A549 (cell line): ENCODE measurements around the gene CAV1.

Source experiments
- CBX2 ChIP-seq: fragments of 200-600 bp; sonication (generic); IDR thresholded peaks from 2 replicates; pipeline ENCODE4 v1.6.1; 2016; ENCODE audit warnings: low read depth, mild to moderate bottlenecking, borderline replicate concordance
- CHD2 ChIP-seq: fragments of 150-350 bp; IDR thresholded peaks from 2 replicates; pipeline ENCODE4 v1.6.1; 2014; ENCODE audit warnings: low read length; ENCODE audit not compliant: partially characterized antibody
- EP300 ChIP-seq, 2 experiments: fragments of >200 bp; sonication (Bioruptor Twin); formaldehyde crosslinking; IDR thresholded peaks; 2 replicates in 1 of 2; 3 replicates in 1 of 2; pipeline ENCODE4 v1.6.1; 2016 to 2017
- ESRRA ChIP-seq: fragments of 150-350 bp; IDR thresholded peaks from 2 replicates; pipeline ENCODE4 v1.6.1; 2014; ENCODE audit warnings: mild to moderate bottlenecking, low read length, borderline replicate concordance
- FOSL2 ChIP-seq, 2 experiments: fragments of 450-650 bp in 1 of 2; fragments of >200 bp in 1 of 2; sonication (Bioruptor Twin) in 1 of 2; formaldehyde crosslinking; IDR thresholded peaks; 2 replicates each; pipeline versions ENCODE4 v1.5.0 to v1.6.1; 2016 to 2020; ENCODE audit warnings: mild to moderate bottlenecking in 1 of 2, moderate library complexity in 1 of 2
- JUN ChIP-seq, 2 experiments: fragments of >200 bp; sonication (Bioruptor Twin); formaldehyde crosslinking; IDR thresholded peaks; 2 replicates in 1 of 2; 3 replicates in 1 of 2; pipeline ENCODE4 v1.6.1; 2016 to 2017
- MAFK ChIP-seq: fragments of 450-650 bp; IDR thresholded peaks from 2 replicates; pipeline ENCODE4 v1.6.1; 2014; ENCODE audit not compliant: partially characterized antibody
- POLR2A ChIP-seq: IDR thresholded peaks from 2 replicates; pipeline ENCODE4 v1.6.1; 2012; ENCODE audit warnings: mild to moderate bottlenecking, low read length
- RAD21 ChIP-seq, 2 experiments: fragments of >200 bp in 1 of 2; sonication (Bioruptor Twin) in 1 of 2; formaldehyde crosslinking in 1 of 2; IDR thresholded peaks in 1 of 2; conservative IDR thresholded peaks in 1 of 2; 2 replicates in 1 of 2; 3 replicates in 1 of 2; pipeline ENCODE4 v1.6.1; 2012 to 2018; ENCODE audit warnings: inconsistent platforms in 1 of 2
- TF ChIP-seq, protein P1 (sequence below): fragments of >200 bp; sonication (Bioruptor Twin); formaldehyde crosslinking; IDR thresholded peaks from 3 replicates; pipeline ENCODE4 v1.5.1; 2016
- TF ChIP-seq, protein P2 (sequence below): fragments of 250-450 bp; sonication (Bioruptor Pico); IDR thresholded peaks from 2 replicates; pipeline ENCODE4 v1.5.0; 2021; ENCODE audit warnings: mild to moderate bottlenecking, moderate library complexity, borderline replicate concordance

DNA sequence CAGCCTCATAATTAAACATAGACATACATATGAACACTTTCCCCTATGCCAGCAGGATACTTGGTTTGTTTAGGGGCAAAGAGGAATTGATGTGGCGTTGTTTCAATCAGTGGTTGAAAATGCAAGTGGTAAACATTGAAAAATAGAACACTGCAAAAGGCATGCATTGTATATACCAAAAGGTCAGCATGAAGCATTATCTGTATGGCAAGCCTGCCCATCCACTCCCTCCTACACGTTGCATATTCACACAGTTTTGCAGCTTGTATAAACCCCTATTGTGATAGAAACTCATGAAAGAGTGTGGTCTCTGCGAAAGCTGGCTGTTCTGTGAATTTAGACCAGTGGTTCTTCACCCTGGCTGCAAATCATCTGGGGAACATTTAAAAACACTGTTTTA is 17.1 kb downstream of the CAV1 start:
- TF ChIP-seq, protein P1, sequence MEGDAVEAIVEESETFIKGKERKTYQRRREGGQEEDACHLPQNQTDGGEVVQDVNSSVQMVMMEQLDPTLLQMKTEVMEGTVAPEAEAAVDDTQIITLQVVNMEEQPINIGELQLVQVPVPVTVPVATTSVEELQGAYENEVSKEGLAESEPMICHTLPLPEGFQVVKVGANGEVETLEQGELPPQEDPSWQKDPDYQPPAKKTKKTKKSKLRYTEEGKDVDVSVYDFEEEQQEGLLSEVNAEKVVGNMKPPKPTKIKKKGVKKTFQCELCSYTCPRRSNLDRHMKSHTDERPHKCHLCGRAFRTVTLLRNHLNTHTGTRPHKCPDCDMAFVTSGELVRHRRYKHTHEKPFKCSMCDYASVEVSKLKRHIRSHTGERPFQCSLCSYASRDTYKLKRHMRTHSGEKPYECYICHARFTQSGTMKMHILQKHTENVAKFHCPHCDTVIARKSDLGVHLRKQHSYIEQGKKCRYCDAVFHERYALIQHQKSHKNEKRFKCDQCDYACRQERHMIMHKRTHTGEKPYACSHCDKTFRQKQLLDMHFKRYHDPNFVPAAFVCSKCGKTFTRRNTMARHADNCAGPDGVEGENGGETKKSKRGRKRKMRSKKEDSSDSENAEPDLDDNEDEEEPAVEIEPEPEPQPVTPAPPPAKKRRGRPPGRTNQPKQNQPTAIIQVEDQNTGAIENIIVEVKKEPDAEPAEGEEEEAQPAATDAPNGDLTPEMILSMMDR: no peak
- TF ChIP-seq MAFK (no peak), POLR2A (no peak), EP300 (IDR thresholded peaks at IDR 0.05) (no peak), ESRRA (no peak), RAD21 (conservative IDR thresholded peaks at IDR 0.05 in 1 of 2, IDR thresholded peaks at IDR 0.05 in 1 of 2) (no peak), CHD2 (no peak), JUN (IDR thresholded peaks at IDR 0.05) (no peak), FOSL2 (IDR thresholded peaks at IDR 0.05) (no peak), FOSL2 (CRISPR knock-in tag; IDR thresholded peaks at IDR 0.05) (no peak), CBX2 (no peak)
- TF ChIP-seq, protein P2, sequence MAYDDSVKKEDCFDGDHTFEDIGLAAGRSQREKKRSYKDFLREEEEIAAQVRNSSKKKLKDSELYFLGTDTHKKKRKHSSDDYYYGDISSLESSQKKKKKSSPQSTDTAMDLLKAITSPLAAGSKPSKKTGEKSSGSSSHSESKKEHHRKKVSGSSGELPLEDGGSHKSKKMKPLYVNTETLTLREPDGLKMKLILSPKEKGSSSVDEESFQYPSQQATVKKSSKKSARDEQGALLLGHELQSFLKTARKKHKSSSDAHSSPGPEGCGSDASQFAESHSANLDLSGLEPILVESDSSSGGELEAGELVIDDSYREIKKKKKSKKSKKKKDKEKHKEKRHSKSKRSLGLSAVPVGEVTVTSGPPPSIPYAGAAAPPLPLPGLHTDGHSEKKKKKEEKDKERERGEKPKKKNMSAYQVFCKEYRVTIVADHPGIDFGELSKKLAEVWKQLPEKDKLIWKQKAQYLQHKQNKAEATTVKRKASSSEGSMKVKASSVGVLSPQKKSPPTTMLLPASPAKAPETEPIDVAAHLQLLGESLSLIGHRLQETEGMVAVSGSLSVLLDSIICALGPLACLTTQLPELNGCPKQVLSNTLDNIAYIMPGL (CRISPR knock-in tag): no peak
